Measurements from ENCODE around the gene PLPPR5.

DNA sequence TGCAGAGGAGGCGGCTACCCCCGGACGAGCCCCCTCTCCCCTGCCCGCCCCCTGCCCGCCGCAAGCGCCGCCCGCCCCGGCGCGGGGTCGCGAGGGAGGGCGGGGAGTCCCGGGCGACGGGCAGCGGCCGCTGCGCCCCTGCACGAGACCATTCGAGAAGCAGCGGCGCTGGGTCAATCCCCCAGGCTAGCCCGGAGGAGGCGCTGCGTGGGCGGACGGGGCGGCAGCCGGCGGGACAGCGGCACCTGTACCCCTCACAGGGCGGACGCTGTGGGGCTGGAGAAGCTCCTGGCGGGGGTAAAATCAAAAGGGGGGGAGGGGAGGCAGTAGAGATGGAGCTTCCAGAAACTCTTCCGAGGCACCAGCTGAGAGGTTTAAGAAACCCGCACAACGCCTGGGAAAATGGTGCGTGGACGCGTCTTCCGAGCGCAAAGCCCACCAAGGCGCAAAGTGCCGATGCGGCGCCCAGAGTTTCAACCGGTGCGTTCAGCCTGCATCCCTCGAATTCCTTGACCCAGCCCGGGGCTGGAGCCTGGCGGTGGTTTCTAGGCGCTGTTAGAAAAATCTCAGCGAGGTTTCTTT, at the start of gene PLPPR5:
- TF ChIP-seq POLR2A (IDR thresholded peaks at IDR 0.05): no peak
- TF ChIP-seq, protein P1, sequence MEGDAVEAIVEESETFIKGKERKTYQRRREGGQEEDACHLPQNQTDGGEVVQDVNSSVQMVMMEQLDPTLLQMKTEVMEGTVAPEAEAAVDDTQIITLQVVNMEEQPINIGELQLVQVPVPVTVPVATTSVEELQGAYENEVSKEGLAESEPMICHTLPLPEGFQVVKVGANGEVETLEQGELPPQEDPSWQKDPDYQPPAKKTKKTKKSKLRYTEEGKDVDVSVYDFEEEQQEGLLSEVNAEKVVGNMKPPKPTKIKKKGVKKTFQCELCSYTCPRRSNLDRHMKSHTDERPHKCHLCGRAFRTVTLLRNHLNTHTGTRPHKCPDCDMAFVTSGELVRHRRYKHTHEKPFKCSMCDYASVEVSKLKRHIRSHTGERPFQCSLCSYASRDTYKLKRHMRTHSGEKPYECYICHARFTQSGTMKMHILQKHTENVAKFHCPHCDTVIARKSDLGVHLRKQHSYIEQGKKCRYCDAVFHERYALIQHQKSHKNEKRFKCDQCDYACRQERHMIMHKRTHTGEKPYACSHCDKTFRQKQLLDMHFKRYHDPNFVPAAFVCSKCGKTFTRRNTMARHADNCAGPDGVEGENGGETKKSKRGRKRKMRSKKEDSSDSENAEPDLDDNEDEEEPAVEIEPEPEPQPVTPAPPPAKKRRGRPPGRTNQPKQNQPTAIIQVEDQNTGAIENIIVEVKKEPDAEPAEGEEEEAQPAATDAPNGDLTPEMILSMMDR (IDR thresholded peaks at IDR 0.05): no peak

All from upper lobe of left lung (tissue), 4 donors.